ENCODE results near the gene ISYNA1. TPM values are rescaled to one million over a fixed set of nuclear protein-coding genes. Genes with fewer than 3 reads are reported as not detected.

ISYNA1 gene
- total and polyA plus RNA-seq, 2 donors (not counting 3 experiments of a cell fraction or from before 2014, with no cell fraction given), result 69.0 to 70.2 TPM

GRCh38 chr19:18450931-18451836 lies 13.3 kb upstream of the ISYNA1 start:
- Histone ChIP-seq H3K4me3 (replicated peaks in 1 of 3; ENCODE audit: insufficient read depth in 1 of 3, low read depth in 1 of 3, low read length in 3 of 3) (no peak overlapping the region), H3K27me3 (ENCODE audit: control insufficient read depth in 2 of 2, insufficient read depth in 2 of 2, low read length in 2 of 2) (no peaks in the 10 kb centered on the region), H3K4me1 (ENCODE audit: control insufficient read depth, extremely low read depth, insufficient read depth, low read length) (no peaks in the 10 kb centered on the region), H3K9me3 (replicated peaks; ENCODE audit: control insufficient read depth, insufficient read depth, low read length) (no peaks in the 10 kb centered on the region), H3K36me3 (ENCODE audit: control insufficient read depth in 2 of 2, extremely low read depth in 1 of 2, insufficient read depth in 2 of 2, low read length in 2 of 2) (peaks cover 6 to 39% of the 10 kb centered on the region in 2 experiments), H4K20me1 (replicated peaks; ENCODE audit: control insufficient read depth, extremely low read depth, insufficient read depth, low read length) (no peaks in the 10 kb centered on the region), H3K4me2 (ENCODE audit: insufficient read depth, low read length) (no peak overlapping the region), H3K27ac (ENCODE audit: insufficient read depth, low read depth, low read length) (no peak overlapping the region), H3K9me1 (replicated peaks; ENCODE audit: control insufficient read depth, extremely low read depth, insufficient read depth, low read length) (no peaks in the 10 kb centered on the region), H3K79me2 (ENCODE audit: control insufficient read depth, insufficient read depth, low read length) (no peaks in the 10 kb centered on the region), H2AFZ (ENCODE audit: low read depth, low read length) (no peak overlapping the region), H3K9ac (replicated peaks; ENCODE audit: extremely low read depth, insufficient read depth, low read length) (no peak overlapping the region)
- BruUV-seq (replicated peaks), result no TSS peak
- DNase-seq (ENCODE audit: low read depth, low spot score) (peak; percentile 65), FAIRE-seq (peak; percentile 86)
- dilution Hi-C loops (cut with MboI; ENCODE audit: extremely low pct_ligation_motif_present, low sequenced_read_pairs), result no loop called here
- intact Hi-C loops (cut with micrococcal nuclease), result loop anchor here (1.0 to 10.0 kb wide), 4 partner anchors 9 to 464 kb away; partner anchors contain the start of genes COPE and DDX49
- POLR2A ChIA-PET, result no interaction called here
- CTCF ChIA-PET, result interaction anchor here (0.6 to 6.8 kb wide), 25 partner anchors 9 to 536 kb away, joined by 3 to 127 read pairs (median 4); partner anchors contain the start of genes ELL, ISYNA1, REX1BD and SSBP4
- no peak for TF ChIP-seq MAX (IDR thresholded peaks at IDR 0.05; ENCODE audit: insufficient read depth, insufficient read length)
- peak; percentile 97 to 99 for TF ChIP-seq CTCF (IDR thresholded peaks at IDR 0.05; ENCODE audit: extremely low read depth in 1 of 2, insufficient read depth in 1 of 2, low read depth in 1 of 2, low read length in 2 of 2)
